ENCODE results near the gene CMIP. TPM values are rescaled to one million over a fixed set of nuclear protein-coding genes. Genes with fewer than 3 reads are reported as not detected.

The CMIP gene
- total RNA-seq, 1 donor from 2014 or later, result 46.6 TPM

DNA sequence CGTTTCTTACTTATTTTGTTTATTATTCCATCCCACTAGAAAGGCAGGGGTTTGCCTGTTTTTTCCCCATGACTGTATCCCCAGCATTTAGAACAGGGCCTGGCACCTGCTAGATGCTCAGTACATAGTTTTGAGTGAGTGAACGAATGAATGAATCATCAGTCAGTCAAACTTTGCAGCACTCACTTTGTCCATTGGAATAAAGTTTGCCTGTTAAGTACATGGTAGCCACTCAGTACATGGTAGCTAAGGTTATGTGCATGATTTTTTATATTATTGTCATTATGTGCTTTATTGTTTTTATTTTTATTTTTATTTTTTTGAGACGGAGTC is 88.5 kb downstream of the CMIP start:
- no peak overlapping the region for H3K4me3 Mint-ChIP-seq
- peak overlapping the region; percentile 61 for H3K27ac Mint-ChIP-seq
- H3K4me1 Mint-ChIP-seq (ENCODE audit: unreplicated experiment), result peaks cover 37% of the 10 kb centered on the region
- DNase-seq (ENCODE audit: extremely low spot score, unreplicated experiment), result no peak
- TF ChIP-seq, protein P1, sequence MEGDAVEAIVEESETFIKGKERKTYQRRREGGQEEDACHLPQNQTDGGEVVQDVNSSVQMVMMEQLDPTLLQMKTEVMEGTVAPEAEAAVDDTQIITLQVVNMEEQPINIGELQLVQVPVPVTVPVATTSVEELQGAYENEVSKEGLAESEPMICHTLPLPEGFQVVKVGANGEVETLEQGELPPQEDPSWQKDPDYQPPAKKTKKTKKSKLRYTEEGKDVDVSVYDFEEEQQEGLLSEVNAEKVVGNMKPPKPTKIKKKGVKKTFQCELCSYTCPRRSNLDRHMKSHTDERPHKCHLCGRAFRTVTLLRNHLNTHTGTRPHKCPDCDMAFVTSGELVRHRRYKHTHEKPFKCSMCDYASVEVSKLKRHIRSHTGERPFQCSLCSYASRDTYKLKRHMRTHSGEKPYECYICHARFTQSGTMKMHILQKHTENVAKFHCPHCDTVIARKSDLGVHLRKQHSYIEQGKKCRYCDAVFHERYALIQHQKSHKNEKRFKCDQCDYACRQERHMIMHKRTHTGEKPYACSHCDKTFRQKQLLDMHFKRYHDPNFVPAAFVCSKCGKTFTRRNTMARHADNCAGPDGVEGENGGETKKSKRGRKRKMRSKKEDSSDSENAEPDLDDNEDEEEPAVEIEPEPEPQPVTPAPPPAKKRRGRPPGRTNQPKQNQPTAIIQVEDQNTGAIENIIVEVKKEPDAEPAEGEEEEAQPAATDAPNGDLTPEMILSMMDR (conservative IDR thresholded peaks at IDR 0.05), result no peak
- H3K9me3 Mint-ChIP-seq, result no peaks in the 10 kb centered on the region
- H3K36me3 Mint-ChIP-seq, result peaks cover 20% of the 10 kb centered on the region
- no peaks in the 10 kb centered on the region for H3K27me3 Mint-ChIP-seq

DNA sequence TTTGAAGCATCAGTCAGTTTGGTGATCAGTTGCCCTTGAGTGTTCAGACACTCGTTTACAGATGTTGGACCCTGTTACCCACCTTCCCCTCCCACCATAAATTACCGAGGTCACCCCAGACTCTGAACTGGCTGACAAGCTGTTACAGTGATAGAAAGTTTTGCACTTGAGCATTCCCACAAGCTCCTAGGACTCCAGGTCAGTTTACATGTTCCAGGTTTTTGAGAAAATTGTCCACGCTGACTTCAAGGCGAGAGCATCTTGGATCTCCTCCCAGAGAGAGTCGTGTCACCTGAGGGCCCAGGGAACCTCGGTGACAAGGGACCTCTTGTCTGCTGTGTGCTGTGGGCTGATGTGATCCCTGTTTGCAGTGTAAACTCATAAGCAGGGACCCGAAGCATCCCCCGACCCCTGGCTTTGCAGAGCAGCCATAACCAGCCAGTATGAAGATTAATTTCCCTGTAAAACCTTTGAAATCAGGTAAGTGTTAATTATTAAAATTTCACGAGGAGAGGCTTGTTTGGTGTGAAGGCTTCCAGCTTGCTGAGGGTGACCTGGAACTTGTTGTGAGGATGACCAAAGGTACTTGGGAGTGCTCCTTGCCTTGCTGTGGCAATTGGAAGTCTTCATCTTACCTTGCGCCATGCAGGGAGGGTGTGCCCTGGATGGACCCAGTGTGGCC is 91.2 kb downstream of the CMIP start:
- Mint-ChIP-seq H3K36me3 (peaks cover 11% of the 10 kb centered on the region), H3K9me3 (no peaks in the 10 kb centered on the region), H3K4me3 (no peak overlapping the region), H3K4me1 (ENCODE audit: unreplicated experiment) (peaks cover 53% of the 10 kb centered on the region), H3K27ac (no peak overlapping the region), H3K27me3 (no peaks in the 10 kb centered on the region)
- no peak for DNase-seq (ENCODE audit: extremely low spot score, unreplicated experiment)
- TF ChIP-seq, protein P1 (conservative IDR thresholded peaks at IDR 0.05), result no peak

DNA sequence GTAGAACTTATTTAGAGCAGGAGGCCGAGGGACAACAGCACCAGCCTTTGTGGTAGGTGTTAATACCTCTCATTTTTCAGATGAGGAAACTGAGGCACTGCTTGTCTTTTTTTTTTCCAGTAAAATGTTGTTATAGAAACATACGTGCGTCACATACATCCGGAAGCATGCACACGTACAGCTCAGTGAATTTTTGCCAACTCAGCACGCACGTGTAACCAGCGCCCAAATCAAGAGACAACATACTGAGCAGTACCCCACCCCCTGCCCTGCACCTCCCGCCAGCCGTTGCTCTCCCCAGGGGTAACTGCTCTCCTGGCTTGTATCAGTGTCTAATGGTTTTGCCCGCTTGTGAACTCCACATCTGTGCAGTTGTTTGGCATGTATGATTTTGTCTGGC is 92.0 kb downstream of the CMIP start:
- Mint-ChIP-seq H3K36me3 (peaks cover 9% of the 10 kb centered on the region), H3K27me3 (no peaks in the 10 kb centered on the region), H3K4me3 (no peak overlapping the region), H3K9me3 (no peaks in the 10 kb centered on the region), H3K27ac (no peak overlapping the region), H3K4me1 (ENCODE audit: unreplicated experiment) (peaks cover 55% of the 10 kb centered on the region)
- TF ChIP-seq, protein P1 (conservative IDR thresholded peaks at IDR 0.05), result no peak
- DNase-seq (ENCODE audit: extremely low spot score, unreplicated experiment), result no peak

DNA sequence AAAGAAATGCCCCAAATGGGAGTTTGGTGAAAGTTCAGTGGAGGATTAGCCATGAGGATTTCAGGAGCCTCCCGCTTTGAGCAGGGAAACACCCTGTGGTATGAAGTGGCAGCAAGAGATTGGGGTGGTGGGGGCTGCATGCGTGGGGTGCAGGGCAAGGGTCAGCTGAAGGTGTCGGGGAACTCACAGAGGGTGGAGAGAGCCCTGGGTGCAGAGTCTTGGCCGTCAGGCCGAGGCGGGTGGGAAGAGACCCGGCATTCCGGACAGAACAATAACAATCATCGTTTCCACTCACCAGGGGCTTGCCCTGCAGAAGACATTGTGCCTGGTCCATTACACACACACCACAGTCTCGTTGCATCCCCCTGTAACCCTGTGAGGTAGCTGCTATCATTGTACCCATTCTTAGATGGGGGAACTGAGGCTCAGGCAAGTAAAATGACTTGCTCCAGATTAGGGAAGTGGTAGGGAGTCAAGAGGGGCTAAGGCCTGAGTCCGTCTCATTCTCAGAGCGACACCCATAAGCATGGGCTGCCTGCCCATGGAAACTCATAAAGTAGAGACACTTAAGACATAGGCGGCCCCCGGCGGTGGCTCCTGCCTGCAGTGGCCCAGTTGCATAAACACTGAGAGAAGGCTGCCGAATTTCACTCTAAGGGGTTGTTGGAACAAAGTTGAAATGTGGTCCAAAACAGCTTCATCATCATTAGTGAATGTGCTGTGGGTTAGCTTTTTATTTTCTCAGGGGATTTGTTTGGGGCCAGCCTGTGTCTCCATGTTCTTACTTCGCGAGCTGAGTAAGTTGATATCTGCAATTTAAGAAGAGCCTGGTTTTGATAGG is 93.3 kb downstream of the CMIP start:
- peaks cover 57% of the 10 kb centered on the region for H3K4me1 Mint-ChIP-seq (ENCODE audit: unreplicated experiment)
- no peak overlapping the region for H3K27ac Mint-ChIP-seq
- H3K27me3 Mint-ChIP-seq, result no peaks in the 10 kb centered on the region
- TF ChIP-seq, protein P1 (conservative IDR thresholded peaks at IDR 0.05), result no peak
- H3K36me3 Mint-ChIP-seq, result peaks cover 3% of the 10 kb centered on the region
- no peak for DNase-seq (ENCODE audit: extremely low spot score, unreplicated experiment)
- no peak overlapping the region for H3K4me3 Mint-ChIP-seq
- H3K9me3 Mint-ChIP-seq, result no peaks in the 10 kb centered on the region

DNA sequence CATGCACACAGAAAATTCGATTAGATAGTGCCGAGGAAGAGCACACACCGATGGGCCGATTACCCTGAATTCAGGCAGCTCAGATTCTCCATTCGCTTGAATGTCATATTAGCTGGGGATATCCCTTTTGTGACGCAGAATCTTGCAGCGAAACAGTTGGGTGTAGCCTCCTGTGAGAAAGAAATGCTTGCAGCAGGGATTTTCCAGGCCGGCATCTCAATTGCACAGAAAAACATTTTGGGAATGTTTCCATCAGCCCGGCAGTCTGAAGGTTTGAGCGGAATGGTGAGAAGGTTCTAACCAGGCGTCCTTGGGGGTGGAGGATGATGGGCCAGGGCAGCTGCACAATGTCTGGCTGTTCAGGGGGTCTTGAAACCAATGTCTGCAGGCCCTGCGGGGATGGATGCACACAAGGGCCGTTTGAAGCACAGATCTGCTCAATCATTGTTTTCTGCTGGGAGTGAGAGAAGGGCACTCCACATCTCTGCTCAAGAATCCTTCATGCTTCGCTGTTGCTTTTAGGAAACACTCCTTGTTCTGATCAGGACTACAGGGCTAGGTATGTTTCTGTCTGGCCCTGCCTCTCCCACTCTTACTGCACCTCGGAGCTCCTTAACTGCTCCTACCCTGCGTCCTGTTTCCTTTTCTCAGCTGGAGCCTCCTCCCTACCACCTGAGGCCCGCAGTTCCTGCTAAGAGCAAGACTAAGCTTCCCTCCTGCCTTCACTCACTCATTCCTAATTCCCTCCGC is 94.6 kb downstream of the CMIP start:
- H3K27ac Mint-ChIP-seq, result peak overlapping the region; percentile 39
- no peaks in the 10 kb centered on the region for H3K27me3 Mint-ChIP-seq
- no peaks in the 10 kb centered on the region for H3K36me3 Mint-ChIP-seq
- H3K9me3 Mint-ChIP-seq, result no peaks in the 10 kb centered on the region
- DNase-seq (ENCODE audit: extremely low spot score, unreplicated experiment), result no peak
- TF ChIP-seq, protein P1 (conservative IDR thresholded peaks at IDR 0.05), result no peak
- peak overlapping the region; percentile 1 for H3K4me3 Mint-ChIP-seq
- peaks cover 64% of the 10 kb centered on the region for H3K4me1 Mint-ChIP-seq (ENCODE audit: unreplicated experiment)
